Left renal pelvis (tissue), 4 donors: ENCODE measurements around the gene PIWIL4. TPM values are rescaled to one million over a fixed set of nuclear protein-coding genes. Genes with fewer than 3 reads are reported as not detected.

ENCODE experiments used
- DNase-seq, 4 donors: peaks; one replicate each; pipeline ENCODE4 v3.0.0-alpha.2; 2013; ENCODE audit warnings: low read depth in 4 of 4, low spot score in 3 of 4
- polyA plus RNA-seq, 4 donors: library from polyadenylated mRNA; unstranded; fragments of 120-200 nt; gene quantifications; one replicate each; pipeline ENCODE4 v1.2.1, GENCODE V29; 2013; ENCODE audit not compliant: insufficient read length in 4 of 4

Gene PIWIL4
- polyA plus RNA-seq, 4 donors = 3.8 to 5.0 (median 4.3) TPM

DNA sequence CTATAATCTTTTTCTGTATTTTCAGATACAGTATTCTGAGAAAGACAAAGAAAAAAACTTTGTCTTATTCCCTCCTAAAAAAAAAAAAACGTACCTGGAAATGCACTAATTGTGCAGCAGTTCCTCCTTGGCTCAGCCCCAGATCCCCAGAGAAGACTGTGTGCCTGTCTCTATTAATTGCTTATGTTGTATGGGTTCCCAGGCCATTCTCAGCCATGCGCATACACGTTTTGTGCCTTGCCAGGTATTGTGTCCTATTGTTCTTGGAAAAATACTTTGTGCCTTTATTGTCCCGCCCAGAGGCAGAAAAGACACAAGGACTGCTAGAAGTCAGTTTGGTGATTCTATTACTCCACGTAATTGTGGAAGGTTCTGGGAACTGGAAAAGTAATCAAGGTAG lies 91.2 kb downstream of the PIWIL4 start:
- no peak for DNase-seq

- no peak for DNase-seq
Observed at GRCh38 chr11:94658888-94659287, 91.7 kb downstream of the PIWIL4 start.

DNA sequence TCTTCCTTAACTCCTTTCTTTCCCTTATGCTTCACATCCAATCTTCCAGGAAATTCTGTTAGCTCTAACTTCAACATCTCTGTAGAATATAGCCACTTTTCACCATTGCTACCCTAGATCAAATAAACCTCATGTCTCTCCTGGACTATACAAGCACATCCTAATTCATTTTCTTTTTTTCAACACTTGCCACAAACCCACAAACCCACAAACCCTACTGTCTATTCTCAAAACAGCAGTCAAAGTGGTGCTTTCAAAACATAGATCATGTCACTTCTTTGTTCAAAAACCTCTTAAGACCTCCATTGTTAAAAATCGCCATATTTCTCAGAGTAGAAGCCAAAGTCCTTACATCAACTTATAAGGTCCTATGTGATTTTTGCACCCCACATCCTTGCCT lies 94.3 kb downstream of the PIWIL4 start:
- DNase-seq = no peak

GRCh38 chr11:94662065-94662779 lies 95.1 kb downstream of the PIWIL4 start:
- no peak for DNase-seq

- no peak for DNase-seq
Observed at GRCh38 chr11:94662846-94663390, 95.8 kb downstream of the PIWIL4 start.

DNA sequence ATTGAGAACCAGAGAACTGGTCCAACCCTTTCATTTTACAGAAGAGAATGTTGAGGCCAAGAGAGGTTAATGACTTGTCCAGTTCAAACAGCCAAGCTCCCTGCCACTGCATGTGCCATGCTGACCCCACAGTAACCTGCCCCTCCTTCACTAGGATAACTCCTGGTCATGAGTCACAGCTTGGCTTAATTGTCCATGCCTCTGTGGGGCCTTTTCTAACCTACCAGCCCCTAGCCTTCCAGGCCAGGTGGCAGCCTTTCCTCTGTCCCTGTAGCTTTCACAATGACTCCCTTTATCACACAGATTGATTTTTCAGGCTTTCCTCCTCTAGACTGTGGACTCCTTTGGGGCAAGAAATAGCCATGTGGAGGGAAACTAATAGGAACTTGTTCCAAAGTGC lies 97.2 kb downstream of the PIWIL4 start:
- DNase-seq = no peak

- DNase-seq = no peak
Observed at GRCh38 chr11:94665116-94665659, 98.0 kb downstream of the PIWIL4 start.

- DNase-seq = no peak
Observed at GRCh38 chr11:94666792-94667721, 99.9 kb downstream of the PIWIL4 start.

DNA sequence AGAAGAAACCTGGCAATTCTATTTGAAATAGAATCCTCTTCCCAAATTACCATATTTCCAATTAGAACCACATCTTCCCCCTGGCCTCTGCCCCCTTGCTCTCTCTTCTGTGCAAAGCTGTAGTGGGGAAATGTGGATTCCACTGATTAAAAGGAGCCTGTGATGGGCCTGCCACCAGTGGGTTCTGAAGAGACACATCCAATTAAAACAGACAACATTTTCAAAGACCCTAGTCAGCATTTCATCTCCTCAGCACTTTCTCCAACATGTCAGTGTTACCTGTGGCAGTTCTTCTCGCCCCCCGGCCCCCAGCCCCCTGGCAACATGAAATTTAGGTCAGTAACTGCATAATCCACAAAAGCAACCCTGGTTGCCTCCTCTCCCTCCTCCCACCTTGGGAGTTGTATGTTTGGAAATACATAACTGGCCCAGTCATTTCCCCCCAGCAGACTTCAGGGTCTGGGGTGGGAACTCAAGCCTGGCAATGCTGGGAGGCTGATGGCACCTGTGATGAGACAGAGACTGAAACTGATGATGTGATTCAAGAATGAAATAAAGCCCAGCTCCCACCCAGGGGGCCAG lies 101.1 kb downstream of the PIWIL4 start:
- no peak for DNase-seq

DNA sequence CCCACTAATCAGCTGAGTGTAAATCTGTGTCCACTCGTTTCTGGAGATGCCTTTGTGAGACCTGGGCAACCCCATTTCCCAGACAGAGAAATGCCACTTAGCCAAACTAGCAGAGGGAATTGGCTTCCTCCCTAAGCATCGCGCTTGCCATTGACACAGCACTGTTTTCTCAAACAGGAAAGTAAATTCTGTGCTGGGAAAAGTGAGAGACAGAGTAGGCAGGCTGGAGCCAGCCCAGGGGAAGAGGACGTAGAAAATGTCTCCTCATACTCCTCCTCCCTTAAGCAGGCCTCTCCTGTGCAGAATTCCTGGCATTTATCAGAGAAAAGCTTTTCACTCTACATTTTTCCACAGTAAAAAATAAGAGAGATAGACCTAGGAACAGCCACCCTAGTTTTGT lies 101.9 kb downstream of the PIWIL4 start:
- DNase-seq = no peak

Other genes starting within 250 kb of the PIWIL4 start
- gene GPR83, start 165.9 kb upstream of the PIWIL4 start, polyA plus RNA-seq = under 1 TPM; 0.65 to 0.93 (median 0.70) TPM
- 10 to 100 TPM; 20.4 to 29.3 (median 28.5) TPM for gene MRE11, start 73.5 kb upstream of the PIWIL4 start, polyA plus RNA-seq
- gene ANKRD49, start 73.4 kb upstream of the PIWIL4 start, polyA plus RNA-seq = 10 to 100 TPM; 16.2 to 33.7 (median 24.9) TPM
- not detected for gene C11orf97, start 54.9 kb upstream of the PIWIL4 start, polyA plus RNA-seq
- 1 to 10 TPM; 5.2 to 7.1 (median 5.6) TPM for gene FUT4, start 23.4 kb upstream of the PIWIL4 start, polyA plus RNA-seq
- gene AMOTL1, start 201.0 kb downstream of the PIWIL4 start, polyA plus RNA-seq = 10 to 100 TPM; 38.4 to 52.1 (median 47.5) TPM